ENCODE results near the gene KLC1. TPM values are rescaled to one million over a fixed set of nuclear protein-coding genes. Genes with fewer than 3 reads are reported as not detected.

KLC1 gene
- total and polyA plus RNA-seq, 2 of the 8 experiments (the other 6 are each of a cell fraction or from before 2014, with no cell fraction given), result 84.6 to 134 TPM

GRCh38 chr14:103692871-103693270, 63.9 kb downstream of the KLC1 start:
- no peak overlapping the region for H3K56ac ChIP-seq (replicated peaks; ENCODE audit: insufficient read length, low read depth, low read length)
- H3K14ac ChIP-seq (ENCODE audit: insufficient read length), result no peak overlapping the region
- H3K9me3 ChIP-seq (ENCODE audit: insufficient read depth in 2 of 2, low read depth in 1 of 2, low read length in 1 of 2), result no peaks in the 10 kb centered on the region
- peaks cover 2 to 29% of the 10 kb centered on the region in 2 experiments for H4K20me1 ChIP-seq (replicated peaks in 1 of 2; ENCODE audit: control insufficient read depth in 1 of 2, insufficient read depth in 2 of 2, low read length in 2 of 2)
- no peak overlapping the region for H2AK5ac ChIP-seq (ENCODE audit: low read depth, low read length)
- H3K4me2 ChIP-seq (ENCODE audit: insufficient read depth in 1 of 2, low read depth in 2 of 2, low read length in 2 of 2), result no peak overlapping the region
- peaks cover 0 to 3% (median under 1%) of the 10 kb centered on the region in 4 experiments; a peak in 3 of 7 replicates for H3K4me1 ChIP-seq (replicated peaks in 1 of 4; ENCODE audit: control insufficient read depth in 3 of 4, insufficient read depth in 4 of 4, low read length in 3 of 4)
- H2AFZ ChIP-seq (ENCODE audit: low read length), result no peak overlapping the region
- CTCF ChIA-PET (ENCODE audit: partially characterized antibody), result interaction anchor here (1.4 kb wide), 1 partner anchor 13 kb away, joined by 5 read pairs; no protein-coding TSS in a partner anchor
- FAIRE-seq, result no peak
- no peak overlapping the region for H2BK5ac ChIP-seq (ENCODE audit: low read depth, low read length)
- peaks cover 10% of the 10 kb centered on the region for H3K79me1 ChIP-seq (ENCODE audit: low read depth, low read length)
- no peaks in the 10 kb centered on the region for H3K27me3 ChIP-seq (replicated peaks in 1 of 4; ENCODE audit: control insufficient read depth in 3 of 4, extremely low read depth in 1 of 4, insufficient read depth in 3 of 4, low read length in 3 of 4)
- no peak overlapping the region for H3K23ac ChIP-seq (ENCODE audit: insufficient read length)
- WGBS, 2 experiments (ENCODE audit: extremely low coverage in 1 of 2, insufficient coverage in 1 of 2, insufficient read length in 1 of 2, insufficient replicate concordance in 2 of 2, low coverage in 1 of 2, low lambda C conversion rate in 2 of 2, missing lambda C conversion rate in 1 of 2), result 92% methylated on average over 12 of the region's 12 CpGs; no CpG with 5 or more reads in 1 of the 2 experiments
- no peak overlapping the region for H2BK20ac ChIP-seq (ENCODE audit: low read length)
- H3K23me2 ChIP-seq (ENCODE audit: low read depth, low read length), result no peaks in the 10 kb centered on the region
- H4K5ac ChIP-seq (ENCODE audit: insufficient read length, low read depth, low read length), result no peak overlapping the region
- no peak overlapping the region for H4K91ac ChIP-seq (replicated peaks; ENCODE audit: insufficient read length, low read length)
- no peak for DNase-seq (ENCODE audit: low read depth in 1 of 2, low spot score in 2 of 2)
- no peak overlapping the region for H3K4ac ChIP-seq (replicated peaks; ENCODE audit: insufficient read length, low read depth, low read length)
- POLR2A ChIA-PET (ENCODE audit: partially characterized antibody), result interaction anchor here (0.8 to 8.8 kb wide), 6 partner anchors 11 to 129 kb away, joined by 3 to 74 read pairs (median 4); partner anchors contain the start of genes KLC1, XRCC3 and ZFYVE21
- H3K4me3 ChIP-seq (ENCODE audit: extremely low read depth in 1 of 4, insufficient read depth in 2 of 4, low read depth in 3 of 4, low read length in 4 of 4), result no peak overlapping the region
- no peak overlapping the region for H3K18ac ChIP-seq (ENCODE audit: extremely low read depth, low read length)
- H3K9ac ChIP-seq (replicated peaks in 1 of 4; ENCODE audit: extremely low read depth in 1 of 4, low read depth in 3 of 4, low read length in 3 of 4), result no peak overlapping the region
- H2BK120ac ChIP-seq (replicated peaks; ENCODE audit: low read depth, low read length), result no peak overlapping the region
- no peak overlapping the region for H2BK15ac ChIP-seq (ENCODE audit: low read length)
- peaks cover 0 to 3% of the 10 kb centered on the region in 2 experiments; a peak in 1 of 4 replicates for H3K79me2 ChIP-seq (ENCODE audit: control insufficient read depth in 1 of 2, insufficient read depth in 2 of 2, low read length in 2 of 2)
- no peak overlapping the region for H4K8ac ChIP-seq (ENCODE audit: extremely low read depth, insufficient read depth, low read length)
- no peak overlapping the region for H3K27ac ChIP-seq (ENCODE audit: low read depth, low read length)
- H2BK12ac ChIP-seq (ENCODE audit: low read depth, low read length), result no peak overlapping the region
- H3K36me3 ChIP-seq (ENCODE audit: control insufficient read depth in 2 of 4, insufficient read depth in 4 of 4, low read length in 3 of 4), result peaks cover 7 to 34% (median 12%) of the 10 kb centered on the region in 4 experiments; a peak in 6 of 8 replicates
- no peak for TF ChIP-seq POU5F1 (IDR thresholded peaks at IDR 0.05; ENCODE audit: low read depth, low read length)
